BE2C (cell line): ENCODE results near the gene TIGD6.

Source experiments
- DNase-seq: peaks from one replicate; pipeline ENCODE4 v3.0.0-alpha.2; 2020
- H3K27me3 ChIP-seq: fragments of 250-450 bp; sonication (Bioruptor Pico); 2 replicates; pipeline ENCODE4 v1.5.1; 2020; ENCODE audit warnings: mild to moderate bottlenecking
- H3K36me3 ChIP-seq: fragments of 250-450 bp; sonication (Bioruptor Pico); 2 replicates; pipeline ENCODE4 v1.5.1; 2020; ENCODE audit warnings: mild to moderate bottlenecking
- H3K4me1 ChIP-seq: fragments of 250-450 bp; sonication (Bioruptor Pico); 2 replicates; pipeline ENCODE4 v1.5.1; 2020
- H3K4me3 ChIP-seq: 2 replicates; pipeline ENCODE4 v1.5.1; 2011; ENCODE audit warnings: low read depth, low read length
- H3K9me3 ChIP-seq: fragments of 250-450 bp; sonication (Bioruptor Pico); 2 replicates; pipeline ENCODE4 v1.5.1; 2020
- CTCF ChIP-seq: IDR thresholded peaks from 2 replicates; pipeline ENCODE4 v1.5.1; 2012; ENCODE audit warnings: mild to moderate bottlenecking, low read depth, low read length

TIGD6 gene

DNA sequence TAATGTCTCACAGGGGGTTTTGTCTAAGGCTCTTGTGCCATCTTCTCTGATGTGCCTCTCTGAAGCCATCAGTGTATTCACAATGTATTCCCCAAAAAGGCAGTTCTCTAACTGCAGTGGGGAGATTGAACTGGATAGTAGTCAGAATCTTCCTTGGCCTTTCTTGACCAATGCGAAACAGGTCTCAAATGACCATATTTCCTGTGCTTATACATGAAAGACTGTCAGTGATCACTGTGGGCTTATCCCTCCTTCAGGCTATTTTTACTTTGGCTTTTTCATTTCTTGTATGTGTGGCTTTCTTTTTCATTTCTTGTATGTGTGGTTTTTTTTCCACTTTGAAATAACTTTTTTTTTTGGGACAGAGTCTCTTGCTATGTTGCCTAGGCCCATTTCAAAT is 19.8 kb upstream of the TIGD6 start:
- Histone ChIP-seq H3K27me3 (no peaks in the 10 kb centered on the region), H3K9me3 (no peaks in the 10 kb centered on the region), H3K4me1 (0 out of 2 replicates have a peak, but pooled peaks cover 2% of the 10 kb centered on the region), H3K4me3 (no peak overlapping the region), H3K36me3 (peaks cover 78% of the 10 kb centered on the region)
- no peak for DNase-seq
- no peak for TF ChIP-seq CTCF

DNA sequence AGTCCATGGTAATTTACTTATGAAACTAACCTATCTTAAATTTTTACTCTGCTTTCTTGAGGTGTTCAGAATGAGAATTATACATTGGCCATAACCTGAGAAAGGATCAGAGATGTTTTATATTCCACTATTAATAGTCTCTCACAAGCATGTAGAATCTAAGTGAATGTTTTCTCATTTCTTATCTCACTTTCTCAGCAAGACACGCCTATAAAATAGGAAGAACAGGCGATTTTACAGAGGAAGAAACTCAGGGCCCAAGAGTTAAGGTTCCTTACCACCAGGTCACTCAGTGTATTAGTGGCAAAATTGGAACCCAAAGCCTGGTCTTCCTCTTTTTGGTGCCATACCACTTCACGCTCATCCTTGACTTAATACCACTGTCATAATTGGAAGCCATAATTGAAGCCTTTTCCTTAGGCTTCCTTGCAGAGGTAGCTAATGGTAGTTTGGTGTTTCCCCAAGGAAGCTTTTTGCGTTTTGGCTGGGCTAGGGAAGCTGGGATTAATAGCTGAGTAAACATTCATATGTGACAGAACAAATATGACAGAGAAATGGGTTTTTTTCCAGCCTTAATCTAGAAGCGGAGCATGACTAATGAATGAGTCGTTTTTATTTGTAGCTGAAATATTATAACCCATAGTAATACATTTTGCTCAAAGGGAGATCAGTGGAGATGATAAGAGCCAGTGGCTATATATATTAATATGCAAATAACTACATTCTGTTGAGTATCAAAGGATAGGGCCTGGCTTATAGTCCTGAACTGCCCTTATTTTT is 17.0 kb upstream of the TIGD6 start:
- no peaks in the 10 kb centered on the region for H3K27me3 ChIP-seq
- H3K4me3 ChIP-seq = no peak overlapping the region
- DNase-seq = no peak
- no peak for TF ChIP-seq CTCF
- H3K9me3 ChIP-seq = no peaks in the 10 kb centered on the region
- no peaks in the 10 kb centered on the region for H3K4me1 ChIP-seq
- H3K36me3 ChIP-seq = peaks cover 84% of the 10 kb centered on the region

DNA sequence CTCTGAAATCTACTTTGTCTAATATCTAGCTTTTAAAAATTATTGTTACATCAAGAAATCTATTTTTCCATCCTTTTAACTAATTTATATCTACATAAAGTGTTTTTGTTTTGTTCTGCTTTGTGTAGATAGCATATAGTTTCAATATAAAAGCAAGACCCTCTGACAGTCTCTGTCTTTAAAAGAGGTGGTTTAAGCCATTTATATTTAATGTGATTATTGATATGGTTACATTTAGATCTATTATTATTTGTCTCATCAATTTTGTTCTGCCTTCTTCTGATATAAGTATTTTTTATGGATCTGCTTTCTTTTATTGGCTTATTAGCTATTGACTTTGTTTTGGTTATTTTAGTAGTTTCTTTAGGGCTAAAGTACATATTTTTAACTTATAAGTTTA is 16.1 kb upstream of the TIGD6 start:
- H3K36me3 ChIP-seq = peaks cover 85% of the 10 kb centered on the region
- TF ChIP-seq CTCF = no peak
- DNase-seq = no peak
- no peaks in the 10 kb centered on the region for H3K4me1 ChIP-seq
- no peak overlapping the region for H3K4me3 ChIP-seq
- no peaks in the 10 kb centered on the region for H3K27me3 ChIP-seq
- no peaks in the 10 kb centered on the region for H3K9me3 ChIP-seq

DNA sequence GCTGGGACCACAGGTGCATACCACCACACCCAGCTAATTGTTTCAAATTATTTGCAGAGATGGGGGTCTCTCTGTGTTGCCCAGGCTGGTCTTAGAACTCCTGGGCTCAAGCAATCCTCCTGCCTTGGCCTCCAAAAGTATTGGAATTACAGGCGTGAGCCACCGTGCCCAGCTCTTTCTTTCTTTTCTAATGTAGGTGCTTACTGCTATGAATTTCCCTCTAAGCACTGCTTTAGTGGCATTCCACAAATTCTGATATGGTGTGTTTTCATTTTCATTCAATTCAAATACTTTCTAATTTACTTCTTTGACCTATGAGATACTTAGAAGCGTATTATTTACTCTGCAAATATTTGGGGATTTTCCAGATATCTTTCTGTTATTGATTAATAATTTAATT is 15.0 kb upstream of the TIGD6 start:
- Histone ChIP-seq H3K4me1 (no peaks in the 10 kb centered on the region), H3K4me3 (no peak overlapping the region), H3K9me3 (no peaks in the 10 kb centered on the region), H3K27me3 (no peaks in the 10 kb centered on the region), H3K36me3 (peaks cover 83% of the 10 kb centered on the region)
- no peak for TF ChIP-seq CTCF
- DNase-seq = no peak

- no peak for DNase-seq
- no peak for TF ChIP-seq CTCF
- Histone ChIP-seq H3K4me1 (no peaks in the 10 kb centered on the region), H3K9me3 (no peaks in the 10 kb centered on the region), H3K27me3 (no peaks in the 10 kb centered on the region), H3K4me3 (no peak overlapping the region), H3K36me3 (peaks cover 84% of the 10 kb centered on the region)
Observed at GRCh38 chr5:150014456-150014855, 14.0 kb upstream of the TIGD6 start.

GRCh38 chr5:150013931-150014330 is 13.5 kb upstream of the TIGD6 start:
- Histone ChIP-seq H3K4me1 (no peaks in the 10 kb centered on the region), H3K9me3 (no peaks in the 10 kb centered on the region), H3K4me3 (no peak overlapping the region), H3K36me3 (peaks cover 84% of the 10 kb centered on the region), H3K27me3 (no peaks in the 10 kb centered on the region)
- no peak for DNase-seq
- no peak for TF ChIP-seq CTCF
